OCI-LY1 (cell line): ENCODE data around the gene HOXA7.

Experiments
- H2AFZ ChIP-seq: fragments of 200-600 bp; sonication (generic), shearing (Covaris generic); 2 replicates; pipeline ENCODE4 v1.6.0; 2014; ENCODE audit warnings: antibody characterized with exemption, mild to moderate bottlenecking, low read length
- H3F3A ChIP-seq: fragments of 200-600 bp; sonication (generic), shearing (Covaris generic); 2 replicates; pipeline ENCODE4 v1.6.0; 2014; ENCODE audit warnings: mild to moderate bottlenecking, antibody characterized with exemption, low read length, moderate library complexity; ENCODE audit not compliant: insufficient read depth
- H3K27ac ChIP-seq: fragments of 200-600 bp; sonication (generic); 2 replicates; pipeline ENCODE4 v1.5.1; 2014; ENCODE audit warnings: low read length, mixed run types, mild to moderate bottlenecking, low read depth; ENCODE audit not compliant: poor library complexity, severe bottlenecking
- H3K27me3 ChIP-seq: fragments of 200-600 bp; sonication (generic); 2 replicates; pipeline ENCODE4 v1.6.0; 2014; ENCODE audit warnings: antibody characterized with exemption, mild to moderate bottlenecking, low read length, moderate library complexity; ENCODE audit not compliant: insufficient read depth
- H3K36me3 ChIP-seq: fragments of 200-600 bp; sonication (generic); 2 replicates; pipeline ENCODE4 v1.6.1; 2014; ENCODE audit warnings: mild to moderate bottlenecking, antibody characterized with exemption, low read length, moderate library complexity, mixed read lengths; ENCODE audit not compliant: insufficient read depth
- H3K4me1 ChIP-seq: fragments of 200-600 bp; sonication (generic); 2 replicates; pipeline ENCODE4 v1.5.1; 2014; ENCODE audit warnings: mild to moderate bottlenecking, low read length, moderate library complexity; ENCODE audit not compliant: insufficient read depth, severe bottlenecking
- H3K4me2 ChIP-seq: fragments of 200-600 bp; sonication (generic), shearing (Covaris generic); 2 replicates; pipeline ENCODE4 v1.6.1; 2014; ENCODE audit warnings: low read length
- H3K4me3 ChIP-seq: fragments of 200-600 bp; sonication (generic); 2 replicates; pipeline ENCODE4 v1.5.1; 2014; ENCODE audit warnings: low read length, low read depth, mild to moderate bottlenecking, mixed read lengths; ENCODE audit not compliant: poor library complexity, severe bottlenecking
- H3K79me2 ChIP-seq: fragments of 200-600 bp; shearing (Covaris generic); 2 replicates; pipeline ENCODE4 v1.6.1; 2016; ENCODE audit warnings: mixed run types, low read length, mixed read lengths; ENCODE audit not compliant: insufficient read depth
- H3K9ac ChIP-seq: fragments of 200-600 bp; sonication (generic), shearing (Covaris generic); 2 replicates; pipeline ENCODE4 v1.6.1; 2014; ENCODE audit warnings: mild to moderate bottlenecking, low read length, mixed read lengths
- H3K9me2 ChIP-seq: fragments of 200-600 bp; sonication (generic), shearing (Covaris generic); 2 replicates; pipeline ENCODE4 v1.6.1; 2014; ENCODE audit warnings: low read depth, mild to moderate bottlenecking, low read length, mixed read lengths
- H3K9me3 ChIP-seq: fragments of 200-600 bp; shearing (Covaris generic); 2 replicates; pipeline ENCODE4 v1.6.1; 2014; ENCODE audit warnings: low read length, mixed read lengths
- H4K20me1 ChIP-seq: fragments of 200-600 bp; sonication (generic), shearing (Covaris generic); 2 replicates; pipeline ENCODE4 v1.6.0; 2016; ENCODE audit warnings: mild to moderate bottlenecking, low read length; ENCODE audit not compliant: insufficient read depth
- CTCF ChIP-seq: fragments of 200-600 bp; sonication (generic), shearing (Covaris generic); IDR thresholded peaks from 2 replicates; pipeline ENCODE4 v1.5.1; 2017; ENCODE audit warnings: mild to moderate bottlenecking, antibody characterized with exemption, low read length, moderate library complexity, mixed read lengths
- EZH2 ChIP-seq: fragments of 200-600 bp; sonication (generic), shearing (Covaris generic); IDR thresholded peaks from 2 replicates; pipeline ENCODE4 v1.8.0; 2017; ENCODE audit warnings: borderline replicate concordance, mixed run types, mild to moderate bottlenecking, antibody characterized with exemption, low read length, moderate library complexity, mixed read lengths

The HOXA7 gene

GRCh38 chr7:27108390-27109127, 47.9 kb downstream of the HOXA7 start:
- Histone ChIP-seq H4K20me1 (no peaks in the 10 kb centered on the region), H3K9me2 (no peaks in the 10 kb centered on the region), H3K36me3 (no peaks in the 10 kb centered on the region), H3K79me2 (no peaks in the 10 kb centered on the region), H2AFZ (no peak overlapping the region), H3K9ac (no peak overlapping the region), H3K27ac (no peak overlapping the region), H3K9me3 (no peaks in the 10 kb centered on the region), H3K4me3 (no peak overlapping the region), H3K27me3 (peaks cover 3% of the 10 kb centered on the region; the same call in 1 of the 2 replicates), H3F3A (no peaks in the 10 kb centered on the region), H3K4me2 (no peak overlapping the region), H3K4me1 (no peaks in the 10 kb centered on the region)
- no peak for TF ChIP-seq CTCF
- TF ChIP-seq EZH2, result no peak

GRCh38 chr7:27107391-27108381, 48.8 kb downstream of the HOXA7 start:
- Histone ChIP-seq H3K36me3 (no peaks in the 10 kb centered on the region), H3K27ac (no peak overlapping the region), H3F3A (no peaks in the 10 kb centered on the region), H3K4me2 (no peak overlapping the region), H3K4me1 (no peaks in the 10 kb centered on the region), H3K4me3 (no peak overlapping the region), H3K9me3 (no peaks in the 10 kb centered on the region), H3K27me3 (peaks cover 6% of the 10 kb centered on the region; the same call in 1 of the 2 replicates), H4K20me1 (no peaks in the 10 kb centered on the region), H3K79me2 (no peaks in the 10 kb centered on the region), H3K9ac (no peak overlapping the region), H3K9me2 (no peaks in the 10 kb centered on the region), H2AFZ (no peak overlapping the region)
- TF ChIP-seq EZH2 (no peak), CTCF (no peak)

DNA sequence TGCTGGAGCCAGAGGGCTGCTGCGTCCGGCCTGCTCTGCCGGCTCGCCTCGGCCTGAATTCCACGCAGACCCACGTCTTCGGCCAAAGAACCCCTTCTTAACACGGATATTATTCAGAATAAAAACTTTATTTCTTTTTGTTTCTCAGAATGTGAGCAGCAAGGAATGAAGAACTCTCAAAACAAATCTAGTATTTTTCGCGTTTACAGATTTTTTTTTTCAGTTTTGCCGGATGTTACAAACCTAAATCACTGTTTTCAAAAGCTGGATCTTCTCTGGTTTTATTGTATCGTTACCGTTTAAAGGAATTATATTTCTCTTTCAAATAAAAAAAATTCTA, 49.6 kb downstream of the HOXA7 start:
- Histone ChIP-seq H3K79me2 (no peaks in the 10 kb centered on the region), H3F3A (no peaks in the 10 kb centered on the region), H3K27me3 (peaks cover 6% of the 10 kb centered on the region; the same call in 1 of the 2 replicates), H3K27ac (no peak overlapping the region), H3K4me1 (no peaks in the 10 kb centered on the region), H2AFZ (no peak overlapping the region), H3K36me3 (no peaks in the 10 kb centered on the region), H4K20me1 (no peaks in the 10 kb centered on the region), H3K4me3 (no peak overlapping the region), H3K9me2 (no peaks in the 10 kb centered on the region), H3K4me2 (no peak overlapping the region), H3K9ac (no peak overlapping the region), H3K9me3 (no peaks in the 10 kb centered on the region)
- TF ChIP-seq CTCF, result no peak
- no peak for TF ChIP-seq EZH2
